22Rv1 (cell line): ENCODE measurements around the gene TLE6.

Experiments used
- CTCF ChIP-seq: fragments of 450-650 bp; IDR thresholded peaks from 2 replicates; pipeline ENCODE4 v1.5.1; 2017; ENCODE audit warnings: mild to moderate bottlenecking
- ZFX ChIP-seq: fragments of 450-650 bp; IDR thresholded peaks from 2 replicates; pipeline ENCODE4 v1.6.1; 2017; ENCODE audit warnings: antibody characterized with exemption, borderline replicate concordance

DNA sequence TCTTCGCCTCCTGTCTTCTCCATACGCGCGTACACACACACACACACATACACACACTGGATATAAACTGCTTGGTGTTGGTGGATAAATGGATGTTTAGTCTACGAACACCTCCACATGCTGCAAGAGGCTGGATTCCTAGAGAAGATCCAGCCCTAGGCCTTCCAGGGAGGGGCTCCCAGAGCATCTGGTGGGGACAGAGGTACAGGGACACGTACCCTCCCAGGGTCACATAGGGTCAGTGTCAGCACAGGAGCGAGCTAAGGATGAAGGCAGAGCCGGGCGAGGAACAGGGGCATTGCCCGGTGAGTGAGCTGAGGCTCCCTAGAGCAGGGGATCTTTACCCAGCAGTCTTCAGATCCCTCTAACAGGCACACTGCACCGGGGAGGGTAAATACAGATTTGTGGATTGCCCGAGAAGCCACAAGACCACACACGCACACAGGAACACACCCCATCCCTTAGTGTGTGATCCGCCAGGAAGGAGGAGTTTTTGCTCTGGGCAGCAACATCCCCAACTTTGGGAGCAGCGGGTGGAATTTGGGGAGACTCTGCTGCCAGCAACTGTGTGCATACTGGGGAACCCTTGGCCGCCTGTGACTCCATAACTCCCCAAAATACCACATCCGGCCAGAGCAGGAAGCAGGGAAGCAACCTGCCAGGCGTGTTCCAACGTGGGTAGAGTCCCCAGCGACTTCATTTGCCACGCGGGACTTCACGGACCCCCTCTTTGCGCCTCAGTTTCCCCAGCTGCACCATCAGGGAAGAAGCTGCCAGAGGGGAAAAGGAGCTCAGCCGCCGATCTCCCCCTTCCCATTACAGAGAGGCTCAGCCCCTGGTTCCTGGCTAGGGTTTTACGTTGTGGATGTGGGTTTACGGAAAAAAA lies 57.5 kb downstream of the TLE6 start:
- TF ChIP-seq CTCF (no peak), ZFX (no peak)
